Osteoblast (primary cell): ENCODE measurements around the gene TBC1D5. TPM values are rescaled to one million over a fixed set of nuclear protein-coding genes. Genes with fewer than 3 reads are reported as not detected.

Experiments used
- DNase-seq: peaks from one replicate; pipeline ENCODE4 v3.0.0; 2011; ENCODE audit warnings: low spot score, mixed read lengths; ENCODE audit not compliant: insufficient read length; ENCODE audit errors: missing footprints
- H2AFZ ChIP-seq: 2 replicates; pipeline ENCODE4 v1.6.0; 2011; ENCODE audit warnings: mild to moderate bottlenecking, low read length
- H3K27ac ChIP-seq: 2 replicates; pipeline ENCODE4 v1.5.1; 2011; ENCODE audit warnings: mild to moderate bottlenecking, low read depth, low read length, moderate library complexity
- H3K27me3 ChIP-seq: 2 replicates; pipeline ENCODE4 v1.6.0; 2012; ENCODE audit warnings: mild to moderate bottlenecking, control low read depth, inconsistent platforms, low read length, moderate library complexity; ENCODE audit not compliant: insufficient read depth
- H3K36me3 ChIP-seq: 2 replicates; pipeline ENCODE4 v1.5.1; 2011; ENCODE audit warnings: mild to moderate bottlenecking, low read length, control low read depth, moderate library complexity; ENCODE audit not compliant: insufficient read depth
- H3K4me1 ChIP-seq: 2 replicates; pipeline ENCODE4 v1.5.1; 2011; ENCODE audit warnings: mild to moderate bottlenecking, low read length, control low read depth, moderate library complexity; ENCODE audit not compliant: insufficient read depth
- H3K4me2 ChIP-seq: 2 replicates; pipeline ENCODE4 v1.6.0; 2011; ENCODE audit warnings: mild to moderate bottlenecking, low read length; ENCODE audit not compliant: insufficient read depth
- H3K4me3 ChIP-seq: fragments of 200-600 bp; sonication (generic); 3 replicates; pipeline ENCODE4 v1.5.1; 2012; ENCODE audit warnings: mild to moderate bottlenecking, low read length, inconsistent platforms; ENCODE audit not compliant: insufficient read depth
- H3K79me2 ChIP-seq: 2 replicates; pipeline ENCODE4 v1.6.0; 2012; ENCODE audit warnings: mild to moderate bottlenecking, low read length, control low read depth, inconsistent platforms; ENCODE audit not compliant: insufficient read depth
- H3K9me3 ChIP-seq: 2 replicates; pipeline ENCODE4 v1.5.1; 2011; ENCODE audit warnings: low read depth, low read length, control low read depth
- H4K20me1 ChIP-seq: 2 replicates; pipeline ENCODE4 v1.6.0; 2012; ENCODE audit warnings: mild to moderate bottlenecking, low read length, control low read depth; ENCODE audit not compliant: insufficient read depth
- total RNA-seq: library from RNA; depleted of rRNA; stranded (reverse); fragments of >200 nt; gene quantifications from 2 replicates; pipeline ENCODE4 v1.2.3, GENCODE V29; 2012
- TF ChIP-seq, protein P1 (sequence below): IDR thresholded peaks from 2 replicates; pipeline ENCODE4 v1.5.1; 2011; ENCODE audit warnings: mild to moderate bottlenecking, low read depth, low read length, moderate library complexity; ENCODE audit errors: extremely low read depth

The TBC1D5 gene
- total RNA-seq, 1 donor = 117 TPM

DNA sequence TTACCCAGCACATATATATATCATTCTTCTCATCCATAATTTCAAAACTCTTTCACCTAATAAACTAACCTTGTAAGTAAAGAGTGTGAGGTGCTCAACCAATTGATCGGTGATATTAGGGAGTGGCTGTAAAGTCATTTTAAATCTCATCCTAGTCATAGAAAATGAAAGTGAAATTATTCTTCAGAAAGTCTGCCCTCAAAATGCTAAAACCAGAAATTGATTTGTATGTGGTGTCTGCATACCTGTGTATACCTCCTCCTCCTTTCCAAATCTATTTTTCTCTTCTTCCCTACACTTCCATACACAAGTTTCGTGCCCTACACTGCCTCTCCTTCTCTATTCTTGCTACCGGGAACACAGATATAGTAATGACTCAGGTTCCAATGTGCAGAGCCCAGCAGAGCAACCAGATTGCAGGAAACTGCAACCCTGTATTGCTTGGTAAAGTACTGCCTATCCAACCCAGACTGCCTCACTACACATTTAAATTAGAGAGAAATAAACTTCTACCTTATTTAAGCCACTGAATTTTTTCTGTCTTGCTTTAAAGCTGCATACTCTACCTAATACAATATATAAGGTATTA, 7.4 kb upstream of the TBC1D5 start:
- TF ChIP-seq, protein P1, sequence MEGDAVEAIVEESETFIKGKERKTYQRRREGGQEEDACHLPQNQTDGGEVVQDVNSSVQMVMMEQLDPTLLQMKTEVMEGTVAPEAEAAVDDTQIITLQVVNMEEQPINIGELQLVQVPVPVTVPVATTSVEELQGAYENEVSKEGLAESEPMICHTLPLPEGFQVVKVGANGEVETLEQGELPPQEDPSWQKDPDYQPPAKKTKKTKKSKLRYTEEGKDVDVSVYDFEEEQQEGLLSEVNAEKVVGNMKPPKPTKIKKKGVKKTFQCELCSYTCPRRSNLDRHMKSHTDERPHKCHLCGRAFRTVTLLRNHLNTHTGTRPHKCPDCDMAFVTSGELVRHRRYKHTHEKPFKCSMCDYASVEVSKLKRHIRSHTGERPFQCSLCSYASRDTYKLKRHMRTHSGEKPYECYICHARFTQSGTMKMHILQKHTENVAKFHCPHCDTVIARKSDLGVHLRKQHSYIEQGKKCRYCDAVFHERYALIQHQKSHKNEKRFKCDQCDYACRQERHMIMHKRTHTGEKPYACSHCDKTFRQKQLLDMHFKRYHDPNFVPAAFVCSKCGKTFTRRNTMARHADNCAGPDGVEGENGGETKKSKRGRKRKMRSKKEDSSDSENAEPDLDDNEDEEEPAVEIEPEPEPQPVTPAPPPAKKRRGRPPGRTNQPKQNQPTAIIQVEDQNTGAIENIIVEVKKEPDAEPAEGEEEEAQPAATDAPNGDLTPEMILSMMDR = no peak
- Histone ChIP-seq H3K4me2 (peak overlapping the region; percentile 49), H3K27me3 (no peaks in the 10 kb centered on the region), H4K20me1 (no peaks in the 10 kb centered on the region), H3K27ac (no peak overlapping the region), H3K36me3 (no peaks in the 10 kb centered on the region), H3K9me3 (no peaks in the 10 kb centered on the region), H2AFZ (peak overlapping the region; percentile 6), H3K4me1 (peaks cover 3% of the 10 kb centered on the region), H3K79me2 (no peaks in the 10 kb centered on the region), H3K4me3 (peak overlapping the region; percentile 26)
- DNase-seq = peak; percentile 57

DNA sequence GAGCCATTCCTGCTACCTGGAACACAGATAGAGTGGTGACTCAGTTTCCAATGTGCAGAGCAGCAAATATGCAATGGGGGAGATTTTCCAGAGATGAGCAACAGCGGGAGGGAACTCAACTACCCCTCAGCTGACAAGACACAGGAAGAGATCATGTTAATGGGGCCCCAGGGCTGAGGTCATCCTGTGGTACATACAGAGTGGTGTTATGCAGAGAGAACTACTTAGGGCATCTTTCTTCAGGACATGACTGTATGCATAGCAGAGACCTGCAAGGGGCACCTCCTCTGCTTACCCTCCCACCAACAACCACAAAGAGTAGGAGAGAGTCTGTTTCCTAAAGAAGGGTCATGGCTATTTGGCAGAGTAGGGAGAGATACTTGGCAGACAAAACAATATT, 6.8 kb upstream of the TBC1D5 start:
- Histone ChIP-seq H3K27ac (no peak overlapping the region), H3K4me3 (no peak overlapping the region), H3K27me3 (no peaks in the 10 kb centered on the region), H3K79me2 (no peaks in the 10 kb centered on the region), H3K4me2 (no peak overlapping the region), H4K20me1 (no peaks in the 10 kb centered on the region), H3K36me3 (no peaks in the 10 kb centered on the region), H3K9me3 (no peaks in the 10 kb centered on the region), H2AFZ (peak overlapping the region; percentile 6), H3K4me1 (peaks cover 3% of the 10 kb centered on the region)
- TF ChIP-seq, protein P1 = no peak
- no peak for DNase-seq

DNA sequence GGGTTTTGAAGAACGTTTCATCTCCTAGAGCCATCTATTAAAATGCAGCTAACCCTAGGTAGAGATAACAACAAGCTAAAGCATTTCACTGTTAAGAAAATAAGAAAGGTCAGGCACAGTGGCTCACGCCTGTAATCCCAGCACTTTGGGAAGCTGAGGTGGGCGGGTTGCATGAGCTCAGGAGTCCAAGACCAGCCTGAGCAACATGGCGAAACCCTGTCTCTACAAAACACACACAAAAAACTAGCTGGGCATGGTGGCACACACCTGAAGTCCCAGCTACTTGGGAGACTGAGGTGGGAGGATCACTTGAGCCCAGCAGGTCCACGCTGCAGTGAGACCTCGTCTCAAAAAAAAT, 5.4 kb upstream of the TBC1D5 start:
- Histone ChIP-seq H3K36me3 (no peaks in the 10 kb centered on the region), H3K27me3 (no peaks in the 10 kb centered on the region), H3K9me3 (no peaks in the 10 kb centered on the region), H3K4me2 (no peak overlapping the region), H3K4me3 (no peak overlapping the region), H3K4me1 (peaks cover 7% of the 10 kb centered on the region), H4K20me1 (no peaks in the 10 kb centered on the region), H2AFZ (no peak overlapping the region), H3K27ac (no peak overlapping the region), H3K79me2 (no peaks in the 10 kb centered on the region)
- TF ChIP-seq, protein P1 = no peak
- no peak for DNase-seq

DNA sequence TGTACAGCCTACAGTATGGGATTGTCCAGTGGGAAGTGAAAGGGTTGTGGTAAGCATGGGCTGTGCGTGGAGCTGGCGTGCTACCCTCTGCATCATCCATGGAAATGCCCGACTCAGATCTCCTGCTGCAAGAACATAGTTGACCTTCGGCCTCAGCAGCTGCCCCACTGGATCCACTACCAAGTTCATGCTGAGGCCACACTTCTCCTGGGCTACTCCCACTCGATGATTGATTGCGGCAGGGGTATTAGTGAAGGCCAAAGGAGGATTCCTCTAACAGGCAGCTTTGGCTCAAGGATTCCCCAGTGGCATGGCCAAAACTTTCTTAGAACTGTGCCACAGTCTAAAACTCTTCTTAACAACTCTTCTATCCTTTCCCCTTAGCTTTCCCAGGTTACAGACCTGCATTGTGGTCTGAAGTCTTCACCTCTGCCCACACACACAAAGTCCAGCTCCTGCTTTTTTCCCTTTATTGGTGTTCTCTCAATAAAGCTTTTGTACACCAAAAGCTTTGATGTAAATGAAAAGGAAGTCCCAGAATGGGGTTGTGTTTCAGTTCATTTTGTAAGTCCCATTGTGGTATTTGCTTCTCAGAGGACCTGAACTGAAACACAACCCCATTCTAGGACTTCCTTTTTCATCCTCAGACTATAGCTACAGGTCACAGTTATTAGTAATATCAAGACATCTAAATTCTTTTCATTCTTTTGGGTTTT, 4.9 kb upstream of the TBC1D5 start:
- Histone ChIP-seq H4K20me1 (no peaks in the 10 kb centered on the region), H3K36me3 (no peaks in the 10 kb centered on the region), H3K27ac (no peak overlapping the region), H3K9me3 (no peaks in the 10 kb centered on the region), H3K79me2 (no peaks in the 10 kb centered on the region), H3K4me3 (no peak overlapping the region), H3K27me3 (no peaks in the 10 kb centered on the region), H3K4me2 (no peak overlapping the region), H3K4me1 (peaks cover 7% of the 10 kb centered on the region), H2AFZ (no peak overlapping the region)
- TF ChIP-seq, protein P1 = no peak
- DNase-seq = no peak
